BE2C (cell line): ENCODE results near the gene GUCY2F.

Experiments
- DNase-seq: peaks from one replicate; pipeline ENCODE4 v3.0.0-alpha.2; 2020
- H3K27me3 ChIP-seq: fragments of 250-450 bp; sonication (Bioruptor Pico); 2 replicates; pipeline ENCODE4 v1.5.1; 2020; ENCODE audit warnings: mild to moderate bottlenecking
- H3K36me3 ChIP-seq: fragments of 250-450 bp; sonication (Bioruptor Pico); 2 replicates; pipeline ENCODE4 v1.5.1; 2020; ENCODE audit warnings: mild to moderate bottlenecking
- H3K4me1 ChIP-seq: fragments of 250-450 bp; sonication (Bioruptor Pico); 2 replicates; pipeline ENCODE4 v1.5.1; 2020
- H3K4me3 ChIP-seq: 2 replicates; pipeline ENCODE4 v1.5.1; 2011; ENCODE audit warnings: low read depth, low read length
- H3K9me3 ChIP-seq: fragments of 250-450 bp; sonication (Bioruptor Pico); 2 replicates; pipeline ENCODE4 v1.5.1; 2020
- CTCF ChIP-seq: IDR thresholded peaks from 2 replicates; pipeline ENCODE4 v1.5.1; 2012; ENCODE audit warnings: mild to moderate bottlenecking, low read depth, low read length

The GUCY2F gene

DNA sequence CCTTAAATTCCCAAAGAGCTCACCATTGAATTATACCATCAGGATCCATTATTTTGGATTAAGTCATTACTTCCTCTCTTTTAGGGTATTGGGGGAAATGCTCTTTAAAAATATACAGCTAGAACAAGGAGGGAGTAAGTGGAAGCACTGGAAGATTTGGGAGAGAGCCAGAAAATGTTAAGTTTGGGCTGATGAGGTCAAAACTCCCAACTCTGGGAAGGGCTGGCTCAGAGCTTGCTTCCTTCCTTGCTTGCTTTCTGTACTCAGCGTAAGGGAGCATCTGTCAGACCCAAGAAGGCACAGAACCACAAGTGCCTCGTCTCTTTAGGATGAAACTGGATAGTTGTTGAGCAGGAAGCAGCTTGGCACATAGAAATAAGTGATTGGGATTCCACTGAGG, 138.2 kb downstream of the GUCY2F start:
- Histone ChIP-seq H3K4me1 (no peaks in the 10 kb centered on the region), H3K36me3 (no peaks in the 10 kb centered on the region), H3K4me3 (no peak overlapping the region), H3K27me3 (no peaks in the 10 kb centered on the region), H3K9me3 (no peaks in the 10 kb centered on the region)
- TF ChIP-seq CTCF = no peak
- no peak for DNase-seq

DNA sequence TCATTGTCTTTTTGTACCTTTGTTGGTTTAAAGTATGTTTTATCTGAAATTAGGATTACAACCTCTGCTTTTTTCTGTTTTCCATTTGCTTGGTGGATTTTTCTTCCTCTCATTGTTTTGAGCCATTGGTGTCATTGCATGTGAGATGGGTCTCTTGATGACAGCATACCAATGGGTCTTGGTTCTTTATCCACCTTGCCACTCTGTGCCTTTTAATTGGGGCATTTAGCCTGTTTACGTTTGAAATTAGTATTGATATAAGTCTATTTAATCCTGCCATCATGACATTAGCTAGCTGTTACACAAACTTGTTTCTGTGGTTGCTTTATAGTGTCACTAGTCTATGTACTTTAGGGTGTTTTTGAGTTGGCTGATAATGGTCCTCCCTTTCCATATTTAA, 145.7 kb downstream of the GUCY2F start:
- Histone ChIP-seq H3K27me3 (no peaks in the 10 kb centered on the region), H3K4me1 (no peaks in the 10 kb centered on the region), H3K9me3 (no peaks in the 10 kb centered on the region), H3K36me3 (no peaks in the 10 kb centered on the region), H3K4me3 (no peak overlapping the region)
- no peak for TF ChIP-seq CTCF
- no peak for DNase-seq

DNA sequence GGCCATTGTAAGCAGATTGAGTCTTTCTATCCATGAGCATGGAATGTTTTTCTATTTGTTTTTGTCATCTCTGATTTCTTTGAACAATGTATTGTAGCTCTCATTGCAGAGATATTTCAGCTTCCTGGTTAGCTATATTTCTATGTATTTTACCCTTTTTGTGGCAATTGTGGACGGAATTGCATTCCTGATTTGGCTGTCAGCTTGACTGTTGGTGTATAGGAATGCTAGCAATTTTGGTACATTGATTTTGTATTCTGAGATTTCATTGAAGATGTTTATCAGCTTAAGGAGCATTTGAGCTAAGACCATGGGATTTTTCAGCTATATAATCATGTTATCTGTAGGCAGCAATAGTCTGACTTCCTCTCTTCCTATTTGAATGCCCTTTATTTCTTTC, 154.6 kb downstream of the GUCY2F start:
- DNase-seq = no peak
- no peak for TF ChIP-seq CTCF
- Histone ChIP-seq H3K4me1 (no peaks in the 10 kb centered on the region), H3K4me3 (no peak overlapping the region), H3K9me3 (no peaks in the 10 kb centered on the region), H3K27me3 (no peaks in the 10 kb centered on the region), H3K36me3 (no peaks in the 10 kb centered on the region)
